HEK293 (cell line): ENCODE results near the gene FAM234B.

Experiments used
- GLIS1 ChIP-seq: fragments of 450-650 bp; formaldehyde crosslinking; IDR thresholded peaks from 2 replicates; pipeline ENCODE4 v1.5.1; 2016; ENCODE audit warnings: missing biosample characterization, missing genetic modification characterization
- HOXA7 ChIP-seq: sonication (generic); formaldehyde crosslinking; IDR thresholded peaks from 2 replicates; pipeline ENCODE4 v1.8.1; 2022; ENCODE audit warnings: missing genetic modification reagents, borderline replicate concordance
- SP2 ChIP-seq: fragments of 450-650 bp; formaldehyde crosslinking; IDR thresholded peaks from 2 replicates; pipeline ENCODE4 v1.5.1; 2016; ENCODE audit warnings: missing biosample characterization, missing genetic modification characterization

DNA sequence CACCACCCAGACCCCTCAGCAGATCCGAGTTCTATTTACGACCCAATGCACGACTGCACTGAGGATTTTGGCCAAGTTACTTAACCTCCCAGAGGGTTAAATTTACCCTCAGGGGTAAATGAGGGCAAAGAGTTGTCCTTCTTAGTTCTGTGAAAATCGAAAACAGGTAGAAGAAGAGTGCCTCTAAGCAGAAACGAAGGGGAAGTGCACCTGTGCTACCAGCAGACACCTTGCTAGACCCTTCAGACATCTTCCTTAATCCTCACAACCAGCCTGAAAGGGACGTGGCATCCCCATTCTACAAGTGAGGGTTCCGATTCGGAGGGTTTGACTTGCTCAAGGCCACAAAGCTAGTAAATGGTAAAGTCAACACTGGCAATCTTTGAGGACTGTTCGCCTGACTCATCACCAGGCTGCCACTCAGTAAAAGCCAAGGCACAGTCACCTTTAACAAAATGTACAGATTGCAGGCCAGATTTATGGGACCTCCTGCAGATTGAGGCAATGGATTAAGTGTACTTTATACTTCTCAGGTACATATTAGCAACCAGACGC is 57.7 kb downstream of the FAM234B start:
- peak; percentile 91 for TF ChIP-seq GLIS1 (tag by site-specific recombination)
- no peak for TF ChIP-seq HOXA7 (CRISPR knock-in tag)
- TF ChIP-seq SP2 (tag by site-specific recombination) = no peak
